CD4-positive, alpha-beta T cell treated with Interleukin-12 subunit alpha and Interleukin-12 subunit beta, for 1 hour (primary cell): Measurements from ENCODE around the gene PCCA.
"Not testable (repeated sequence)": the region's sequence is repeated elsewhere in the genome, so short reads cannot be mapped to it uniquely, and the experiment has no call there.

Experiments
- DNase-seq: peaks from one replicate; pipeline ENCODE4 v3.0.0-alpha.2; 2020

Gene PCCA

GRCh38 chr13:100364591-100364990 is 275.7 kb downstream of the PCCA start:
- DNase-seq = no peak

GRCh38 chr13:100365680-100366079 is 276.8 kb downstream of the PCCA start:
- DNase-seq = no peak

- no peak for DNase-seq
Observed at GRCh38 chr13:100378533-100378932, 289.6 kb downstream of the PCCA start.

- DNase-seq = no peak
Observed at GRCh38 chr13:100381595-100382224, 292.8 kb downstream of the PCCA start.

- no peak for DNase-seq
Observed at GRCh38 chr13:100382785-100383184, 293.9 kb downstream of the PCCA start.

GRCh38 chr13:100387416-100387815 is 298.5 kb downstream of the PCCA start:
- DNase-seq = no peak

GRCh38 chr13:100388150-100388549 is 299.3 kb downstream of the PCCA start:
- not testable (repeated sequence) for DNase-seq

GRCh38 chr13:100388923-100389322 is 300.0 kb downstream of the PCCA start:
- no peak for DNase-seq

- DNase-seq = no peak
Observed at GRCh38 chr13:100389617-100390016, 300.7 kb downstream of the PCCA start.

- peak; percentile 24 for DNase-seq
Observed at GRCh38 chr13:100392709-100393630, 304.1 kb downstream of the PCCA start.

GRCh38 chr13:100394005-100394695 is 305.3 kb downstream of the PCCA start:
- DNase-seq = no peak

GRCh38 chr13:100395698-100396373 is 306.9 kb downstream of the PCCA start:
- no peak for DNase-seq

- no peak for DNase-seq
Observed at GRCh38 chr13:100396776-100397175, 307.9 kb downstream of the PCCA start.

GRCh38 chr13:100397627-100398026 is 308.7 kb downstream of the PCCA start:
- DNase-seq = no peak

GRCh38 chr13:100398360-100398759 is 309.5 kb downstream of the PCCA start:
- no peak for DNase-seq

GRCh38 chr13:100399455-100399854 is 310.6 kb downstream of the PCCA start:
- DNase-seq = no peak

- DNase-seq = no peak
Observed at GRCh38 chr13:100403675-100404074, 314.8 kb downstream of the PCCA start.

- no peak for DNase-seq
Observed at GRCh38 chr13:100409132-100409531, 320.2 kb downstream of the PCCA start.

GRCh38 chr13:100423375-100423774 is 334.5 kb downstream of the PCCA start:
- no peak for DNase-seq

GRCh38 chr13:100428986-100429385 is 340.1 kb downstream of the PCCA start:
- no peak for DNase-seq

- DNase-seq = no peak
Observed at GRCh38 chr13:100432611-100433010, 343.7 kb downstream of the PCCA start.

GRCh38 chr13:100433475-100433874 is 344.6 kb downstream of the PCCA start:
- no peak for DNase-seq
